Duodenal mucosa (tissue), 2 donors: ENCODE data around the gene AIFM1.
A peak's percentile ranks its signal among the peaks of the same experiment; 100 is the strongest.

Source experiments
- H3K27ac ChIP-seq: one replicate; pipeline ENCODE4 v1.7.0; 2013; ENCODE audit warnings: low read depth, low read length
- H3K27me3 ChIP-seq, 2 donors: one replicate each; pipeline ENCODE4 v1.7.0; 2013; ENCODE audit warnings: low read length in 2 of 2, control low read depth in 1 of 2; ENCODE audit not compliant: insufficient read depth in 2 of 2, control insufficient read depth in 1 of 2
- H3K36me3 ChIP-seq, 2 donors: one replicate each; pipeline ENCODE4 v1.7.0; 2013; ENCODE audit warnings: low read length in 2 of 2, control low read depth in 1 of 2; ENCODE audit not compliant: insufficient read depth in 2 of 2, control insufficient read depth in 1 of 2
- H3K4me1 ChIP-seq, 2 donors: one replicate each; pipeline ENCODE4 v1.7.0; 2013; ENCODE audit warnings: low read length in 2 of 2, control low read depth in 1 of 2; ENCODE audit not compliant: insufficient read depth in 2 of 2, control insufficient read depth in 1 of 2
- H3K4me3 ChIP-seq, 2 donors: one replicate each; pipeline ENCODE4 v1.7.0; 2013; ENCODE audit warnings: low read length in 2 of 2, low read depth in 1 of 2
- H3K9ac ChIP-seq, 2 donors: one replicate each; pipeline ENCODE4 v1.7.0; 2013; ENCODE audit warnings: low read length in 2 of 2, low read depth in 1 of 2
- H3K9me3 ChIP-seq, 2 donors: one replicate each; pipeline ENCODE4 v1.7.0; 2013; ENCODE audit warnings: low read length in 2 of 2, control low read depth in 1 of 2; ENCODE audit not compliant: control insufficient read depth in 1 of 2

AIFM1 gene

DNA sequence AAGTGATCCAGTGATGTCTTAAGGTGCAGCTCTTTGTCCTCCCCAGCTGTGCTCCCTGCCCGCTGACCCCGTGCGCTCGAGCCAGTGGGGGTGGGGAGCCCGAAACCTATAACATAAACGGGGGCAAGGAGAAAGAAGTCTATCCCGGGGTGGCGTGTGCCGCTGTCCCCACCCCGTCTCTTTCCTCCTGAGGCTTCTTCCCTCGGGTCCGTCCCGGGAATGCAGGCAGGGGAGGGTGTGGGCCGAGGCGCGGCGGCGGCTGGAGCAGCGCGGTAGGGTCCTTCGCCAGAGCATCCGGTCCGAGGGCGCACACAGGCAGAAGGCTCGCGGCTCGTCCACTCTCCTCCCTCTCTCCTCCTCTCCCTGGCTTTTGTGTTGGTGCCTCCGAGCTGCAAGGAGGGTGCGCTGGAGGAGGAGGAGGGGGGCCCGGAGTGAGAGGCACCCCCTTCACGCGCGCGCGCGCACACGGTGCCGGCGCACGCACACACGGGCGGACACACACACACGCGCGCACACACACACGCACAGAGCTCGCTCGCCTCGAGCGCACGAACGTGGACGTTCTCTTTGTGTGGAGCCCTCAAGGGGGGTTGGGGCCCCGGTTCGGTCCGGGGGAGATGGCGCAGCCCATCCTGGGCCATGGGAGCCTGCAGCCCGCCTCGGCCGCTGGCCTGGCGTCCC lies 5.9 kb upstream of the AIFM1 start, which contains the start of gene RAB33A:
Gene RAB33A (plus strand): TSS at position 517 of the 681 bp plus-strand sequence. CDS start 101 bp downstream, at position 618.
- no peak within 1 kb of the TSS for H3K27ac ChIP-seq
- H3K4me3 ChIP-seq, result peak within 1 kb of the TSS; percentile 62 to 66
- H3K4me1 ChIP-seq, result peaks cover 10% of the 10 kb centered on the region in 2 donors
- H3K9me3 ChIP-seq, result no peaks in the 10 kb centered on the region
- no peaks in the 10 kb centered on the region for H3K36me3 ChIP-seq
- H3K27me3 ChIP-seq, result no peaks in the 10 kb centered on the region
- H3K9ac ChIP-seq, result peak within 1 kb of the TSS in 1 of 2 donors; percentile 25

DNA sequence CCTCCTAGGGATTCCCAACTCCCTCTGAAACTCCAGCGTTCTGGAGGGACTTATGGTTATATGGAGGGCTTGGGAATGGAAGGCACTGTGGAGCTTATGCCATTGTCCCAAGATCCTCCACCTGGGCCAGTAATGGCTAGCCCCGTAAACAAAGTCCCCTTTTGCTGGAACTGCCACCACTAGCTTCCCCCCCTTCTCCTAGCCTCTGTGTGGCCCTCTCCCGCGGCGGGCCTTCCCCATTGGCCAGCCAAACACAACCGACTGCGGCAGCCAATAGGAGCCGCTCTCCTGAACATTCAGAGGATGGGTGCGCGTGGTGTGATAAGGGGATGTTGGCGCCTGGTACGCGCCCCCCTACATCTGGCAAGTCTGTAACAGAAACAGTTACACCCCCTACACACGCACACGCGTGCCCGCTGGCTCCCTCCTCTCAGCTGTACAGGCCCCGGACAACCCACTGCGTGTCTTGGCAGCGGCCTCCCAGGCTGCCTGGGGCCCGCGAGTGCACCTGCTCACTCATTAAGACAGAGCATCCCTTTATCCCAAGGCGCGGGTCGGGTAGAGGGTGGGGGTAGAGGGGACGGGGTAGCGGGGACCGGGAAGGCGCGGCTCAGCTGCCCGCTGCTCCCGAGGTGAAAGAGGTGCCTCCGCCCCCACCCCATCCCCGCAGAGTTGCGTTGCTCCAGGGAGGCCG lies 5.3 kb upstream of the AIFM1 start:
- peaks cover 12 to 13% of the 10 kb centered on the region in 2 donors for H3K4me1 ChIP-seq
- no peak overlapping the region for H3K9ac ChIP-seq
- no peaks in the 10 kb centered on the region for H3K27me3 ChIP-seq
- peak overlapping the region; percentile 62 to 66 for H3K4me3 ChIP-seq
- H3K27ac ChIP-seq, result no peak overlapping the region
- H3K36me3 ChIP-seq, result no peaks in the 10 kb centered on the region
- H3K9me3 ChIP-seq, result no peaks in the 10 kb centered on the region

DNA sequence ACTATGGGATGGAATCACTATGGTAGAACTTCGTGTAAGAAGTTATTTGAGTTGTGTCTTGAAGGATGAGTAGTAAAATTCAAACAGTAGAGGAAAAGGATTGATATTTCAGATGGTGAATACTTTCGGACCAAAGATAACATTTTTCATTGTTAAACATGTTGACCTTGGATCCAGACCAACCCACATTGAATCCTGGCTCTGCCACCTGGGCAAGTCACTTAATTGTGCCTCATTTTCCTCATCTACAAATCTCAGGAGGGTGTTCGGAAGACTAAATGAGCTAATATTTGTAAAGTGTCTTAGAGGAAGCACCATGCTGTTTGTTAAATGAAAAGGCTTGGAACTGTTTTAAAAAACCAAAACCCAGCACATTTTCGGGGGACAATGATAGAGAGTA lies 1.4 kb upstream of the AIFM1 start:
- Histone ChIP-seq H3K27me3 (no peaks in the 10 kb centered on the region), H3K9me3 (no peaks in the 10 kb centered on the region), H3K4me3 (peak overlapping the region; percentile 81 to 84), H3K27ac (no peak overlapping the region), H3K9ac (peak overlapping the region; percentile 12 to 70), H3K36me3 (no peaks in the 10 kb centered on the region), H3K4me1 (peaks cover 11 to 12% of the 10 kb centered on the region in 2 donors)

DNA sequence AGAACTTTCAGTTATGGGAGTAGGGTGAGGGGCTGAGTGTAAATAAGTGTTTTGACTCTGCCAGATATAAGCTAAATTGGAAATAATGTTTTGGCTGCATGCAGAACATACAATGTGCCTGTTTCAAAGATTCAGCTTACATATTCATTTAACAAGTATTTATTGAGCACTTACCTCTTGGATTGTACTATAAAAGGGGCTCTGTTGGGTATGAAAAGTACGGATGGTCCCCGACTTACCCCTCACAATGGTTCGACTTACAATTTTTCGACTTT lies 799 bp upstream of the AIFM1 start:
- H3K27ac ChIP-seq, result peak overlapping the region; percentile 88
- no peaks in the 10 kb centered on the region for H3K9me3 ChIP-seq
- H3K27me3 ChIP-seq, result no peaks in the 10 kb centered on the region
- peaks cover 11 to 12% of the 10 kb centered on the region in 2 donors for H3K4me1 ChIP-seq
- H3K36me3 ChIP-seq, result no peaks in the 10 kb centered on the region
- peak overlapping the region; percentile 81 to 84 for H3K4me3 ChIP-seq
- H3K9ac ChIP-seq, result peak overlapping the region; percentile 70 to 79

DNA sequence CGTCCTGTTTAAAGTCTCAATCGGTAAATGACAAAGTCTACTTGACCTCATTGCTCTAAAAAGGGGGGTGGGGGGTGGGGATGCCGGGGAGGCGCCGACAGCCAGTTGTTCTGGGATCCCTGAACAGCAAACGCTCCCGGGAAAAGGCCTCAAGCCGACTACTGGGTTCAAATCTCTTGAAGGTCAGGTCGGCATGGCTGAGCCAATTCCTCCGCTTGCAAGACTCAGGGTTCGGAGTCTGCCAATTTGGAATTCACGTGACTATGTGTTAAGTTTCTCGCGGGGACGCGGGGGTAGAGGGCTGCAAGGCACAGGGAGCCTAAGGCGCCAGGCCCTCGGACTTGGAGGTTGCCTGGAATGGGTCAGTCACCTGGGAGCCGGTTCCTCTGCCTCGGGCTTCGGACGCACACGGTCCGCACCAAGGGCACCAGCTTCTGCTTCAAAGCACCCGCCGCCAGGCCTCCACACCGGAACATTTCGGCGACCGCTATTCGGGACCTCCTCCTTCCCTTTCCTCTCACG lies 399 bp downstream of the AIFM1 start:
- peak overlapping the region; percentile 50 for H3K27ac ChIP-seq
- peaks cover 11 to 12% of the 10 kb centered on the region in 2 donors for H3K4me1 ChIP-seq
- H3K4me3 ChIP-seq, result peak overlapping the region; percentile 81 to 84
- H3K9me3 ChIP-seq, result no peaks in the 10 kb centered on the region
- no peaks in the 10 kb centered on the region for H3K36me3 ChIP-seq
- no peaks in the 10 kb centered on the region for H3K27me3 ChIP-seq
- H3K9ac ChIP-seq, result peak overlapping the region; percentile 70 to 79

DNA sequence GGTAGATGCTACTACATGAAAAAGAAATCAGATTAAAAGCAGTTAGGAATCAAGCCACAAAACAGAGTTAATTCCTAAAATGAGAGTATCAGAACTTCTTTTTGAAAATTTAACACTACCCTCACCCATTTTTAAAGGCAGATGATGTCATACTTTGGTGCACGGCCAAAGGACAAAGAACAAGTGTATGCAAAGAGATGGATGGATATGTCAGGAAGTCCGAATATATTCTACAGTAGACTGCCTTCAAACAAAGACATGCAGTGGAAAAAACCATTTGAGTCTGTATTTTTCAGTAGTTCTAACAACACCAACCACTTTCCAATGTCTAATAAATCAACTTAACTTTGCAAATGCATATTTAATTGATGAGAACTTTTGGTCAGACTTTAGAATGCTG lies 2.2 kb downstream of the AIFM1 start:
- H3K4me3 ChIP-seq, result no peak overlapping the region
- H3K27ac ChIP-seq, result no peak overlapping the region
- H3K9ac ChIP-seq, result no peak overlapping the region
- H3K4me1 ChIP-seq, result peaks cover 11 to 12% of the 10 kb centered on the region in 2 donors
- H3K9me3 ChIP-seq, result no peaks in the 10 kb centered on the region
- H3K27me3 ChIP-seq, result no peaks in the 10 kb centered on the region
- H3K36me3 ChIP-seq, result no peaks in the 10 kb centered on the region

DNA sequence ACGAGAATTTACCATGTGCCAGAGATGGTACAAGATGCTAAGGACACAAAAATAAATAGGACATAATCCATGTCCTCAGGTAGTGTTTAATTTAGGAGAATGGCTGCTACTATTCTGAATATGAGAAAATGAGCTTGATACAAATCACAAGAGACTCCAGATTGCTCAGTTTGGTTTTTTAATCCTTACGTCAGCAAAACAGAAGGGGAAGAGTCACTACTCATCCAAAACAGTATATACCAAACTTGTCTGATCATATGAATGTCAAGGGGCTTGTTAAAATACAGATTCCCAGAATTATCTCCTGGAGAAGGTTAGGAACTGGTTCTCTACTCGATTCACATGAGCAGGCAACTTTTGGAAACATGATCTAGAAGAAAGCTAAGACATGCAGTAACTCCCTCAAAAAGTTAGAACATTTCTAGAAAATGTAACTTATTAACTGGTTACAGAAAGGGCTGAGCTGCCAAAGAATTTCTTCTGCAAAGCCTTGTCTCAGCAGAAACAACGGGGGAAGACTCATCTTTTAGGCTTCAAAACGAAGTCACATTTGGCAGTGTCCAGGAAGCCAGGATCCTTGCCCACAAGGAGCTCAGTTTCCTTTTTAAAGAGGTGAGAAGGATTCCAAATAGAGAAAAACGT lies 3.4 kb downstream of the AIFM1 start:
- H3K27ac ChIP-seq, result no peak overlapping the region
- H3K4me3 ChIP-seq, result no peak overlapping the region
- peaks cover 11 to 12% of the 10 kb centered on the region in 2 donors for H3K4me1 ChIP-seq
- no peaks in the 10 kb centered on the region for H3K27me3 ChIP-seq
- H3K36me3 ChIP-seq, result no peaks in the 10 kb centered on the region
- H3K9ac ChIP-seq, result no peak overlapping the region
- no peaks in the 10 kb centered on the region for H3K9me3 ChIP-seq

DNA sequence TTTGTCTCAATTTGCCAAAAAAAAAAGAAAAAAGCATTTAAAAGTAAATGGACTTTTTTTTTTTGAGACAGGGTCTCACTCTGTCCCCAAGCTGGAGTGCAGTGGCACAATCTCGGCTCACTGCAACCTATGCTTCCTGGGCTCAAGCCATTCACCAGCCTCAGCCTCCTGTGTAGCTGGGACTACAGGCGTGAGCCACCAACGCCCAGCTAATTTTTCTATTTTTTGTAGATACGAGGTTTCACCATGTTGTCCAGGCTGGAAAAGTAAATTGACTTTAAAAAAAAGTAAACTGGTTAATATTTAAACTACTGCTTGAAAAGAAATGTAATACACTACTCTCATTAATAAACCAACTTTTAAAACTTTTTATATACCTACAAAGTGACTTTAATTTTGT lies 5.9 kb downstream of the AIFM1 start:
- Histone ChIP-seq H3K27ac (no peak overlapping the region), H3K36me3 (peaks cover 0 to 4% of the 10 kb centered on the region in 2 donors), H3K4me1 (peaks cover 4 to 5% of the 10 kb centered on the region in 2 donors), H3K27me3 (no peaks in the 10 kb centered on the region), H3K9ac (no peak overlapping the region), H3K4me3 (no peak overlapping the region), H3K9me3 (no peaks in the 10 kb centered on the region)

DNA sequence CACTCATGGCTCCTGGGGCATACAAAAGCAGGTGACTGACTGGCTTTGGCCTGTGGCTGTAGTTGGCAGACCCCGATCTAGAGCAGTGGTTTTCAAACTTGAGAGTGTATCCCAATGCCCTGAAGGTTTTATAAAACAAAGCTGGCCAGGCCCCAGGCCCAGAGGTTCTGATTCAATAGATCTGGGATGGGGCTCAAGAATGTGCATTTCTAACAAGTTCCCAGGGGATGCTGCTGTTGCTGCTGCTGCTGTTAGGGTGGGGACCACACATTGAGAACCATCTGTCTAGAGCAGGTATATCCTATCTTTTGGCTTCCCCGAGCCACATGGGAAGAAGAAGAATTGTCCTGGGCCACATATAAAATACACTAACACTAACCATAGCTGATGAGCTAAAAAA lies 7.3 kb downstream of the AIFM1 start:
- Histone ChIP-seq H3K9me3 (no peaks in the 10 kb centered on the region), H3K4me1 (peaks cover 0 to 1% of the 10 kb centered on the region in 2 donors), H3K27ac (no peak overlapping the region), H3K27me3 (no peaks in the 10 kb centered on the region), H3K9ac (no peak overlapping the region), H3K4me3 (no peak overlapping the region), H3K36me3 (peaks cover 0 to 4% of the 10 kb centered on the region in 2 donors)

DNA sequence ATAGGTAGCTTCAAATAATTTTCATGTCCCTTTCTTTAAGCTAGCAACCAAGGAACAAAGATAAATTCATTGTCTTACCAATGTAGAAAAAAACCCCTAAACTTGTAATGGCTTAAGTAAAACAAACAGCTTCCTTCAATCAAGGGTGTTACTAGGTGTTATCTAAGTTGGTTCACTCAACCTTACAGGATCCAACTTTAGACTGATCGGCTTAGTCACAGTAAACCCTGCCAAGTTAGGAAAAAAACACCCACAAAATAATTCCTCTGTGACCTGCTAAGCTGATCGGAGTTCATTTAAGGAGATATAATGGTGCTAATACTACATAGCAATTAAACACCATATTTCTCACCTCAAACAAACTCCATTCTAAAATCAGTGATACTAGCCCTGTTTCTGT lies 10.1 kb downstream of the AIFM1 start:
- peaks cover 0 to 4% of the 10 kb centered on the region in 2 donors for H3K36me3 ChIP-seq
- no peak overlapping the region for H3K4me3 ChIP-seq
- H3K4me1 ChIP-seq, result no peaks in the 10 kb centered on the region
- H3K27ac ChIP-seq, result no peak overlapping the region
- H3K9me3 ChIP-seq, result no peaks in the 10 kb centered on the region
- no peaks in the 10 kb centered on the region for H3K27me3 ChIP-seq
- H3K9ac ChIP-seq, result no peak overlapping the region
